ENCODE results near the gene BHLHA15. TPM values are rescaled to one million over a fixed set of nuclear protein-coding genes. Genes with fewer than 3 reads are reported as not detected.

Gene BHLHA15
- total RNA-seq, 4 donors from 2014 or later, result 0.81 TPM; not detected in 3

DNA sequence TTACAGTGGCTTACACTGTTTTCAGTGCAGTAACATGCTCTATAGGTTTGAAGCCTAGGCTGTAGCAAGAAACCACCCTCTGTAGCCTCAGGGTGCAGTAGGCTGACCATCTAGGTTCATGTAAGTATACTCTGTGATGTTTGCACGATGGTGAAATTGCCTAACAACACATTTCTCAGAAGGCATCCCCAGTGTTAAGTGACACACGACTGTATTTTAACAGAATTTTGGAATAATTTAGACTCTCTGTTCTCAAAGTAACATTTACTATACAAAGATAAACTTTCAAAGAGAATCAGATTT, 44.6 kb upstream of the BHLHA15 start:
- no peaks in the 10 kb centered on the region for H3K27me3 ChIP-seq
- H3K36me3 ChIP-seq, result peaks cover 0 to 10% of the 10 kb centered on the region in 2 donors
- no peaks in the 10 kb centered on the region for H3K9me3 ChIP-seq
- H3K4me1 ChIP-seq, result peaks cover 0 to 15% (median 2%) of the 10 kb centered on the region in 3 donors
- TF ChIP-seq, protein P1, sequence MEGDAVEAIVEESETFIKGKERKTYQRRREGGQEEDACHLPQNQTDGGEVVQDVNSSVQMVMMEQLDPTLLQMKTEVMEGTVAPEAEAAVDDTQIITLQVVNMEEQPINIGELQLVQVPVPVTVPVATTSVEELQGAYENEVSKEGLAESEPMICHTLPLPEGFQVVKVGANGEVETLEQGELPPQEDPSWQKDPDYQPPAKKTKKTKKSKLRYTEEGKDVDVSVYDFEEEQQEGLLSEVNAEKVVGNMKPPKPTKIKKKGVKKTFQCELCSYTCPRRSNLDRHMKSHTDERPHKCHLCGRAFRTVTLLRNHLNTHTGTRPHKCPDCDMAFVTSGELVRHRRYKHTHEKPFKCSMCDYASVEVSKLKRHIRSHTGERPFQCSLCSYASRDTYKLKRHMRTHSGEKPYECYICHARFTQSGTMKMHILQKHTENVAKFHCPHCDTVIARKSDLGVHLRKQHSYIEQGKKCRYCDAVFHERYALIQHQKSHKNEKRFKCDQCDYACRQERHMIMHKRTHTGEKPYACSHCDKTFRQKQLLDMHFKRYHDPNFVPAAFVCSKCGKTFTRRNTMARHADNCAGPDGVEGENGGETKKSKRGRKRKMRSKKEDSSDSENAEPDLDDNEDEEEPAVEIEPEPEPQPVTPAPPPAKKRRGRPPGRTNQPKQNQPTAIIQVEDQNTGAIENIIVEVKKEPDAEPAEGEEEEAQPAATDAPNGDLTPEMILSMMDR (IDR thresholded peaks at IDR 0.05), result no peak
- TF ChIP-seq POLR2AphosphoS5 (IDR thresholded peaks at IDR 0.05) (no peak), POLR2A (IDR thresholded peaks at IDR 0.05) (no peak), EP300 (IDR thresholded peaks at IDR 0.05) (no peak)
- H3K27ac ChIP-seq, result no peak overlapping the region
- H3K4me3 ChIP-seq, result no peak overlapping the region
- ATAC-seq, result no peak
- 71 to 83% methylated on average over 2 of the region's 2 CpGs for WGBS, 2 donors (ENCODE audit: low coverage in 1 of 2)

DNA sequence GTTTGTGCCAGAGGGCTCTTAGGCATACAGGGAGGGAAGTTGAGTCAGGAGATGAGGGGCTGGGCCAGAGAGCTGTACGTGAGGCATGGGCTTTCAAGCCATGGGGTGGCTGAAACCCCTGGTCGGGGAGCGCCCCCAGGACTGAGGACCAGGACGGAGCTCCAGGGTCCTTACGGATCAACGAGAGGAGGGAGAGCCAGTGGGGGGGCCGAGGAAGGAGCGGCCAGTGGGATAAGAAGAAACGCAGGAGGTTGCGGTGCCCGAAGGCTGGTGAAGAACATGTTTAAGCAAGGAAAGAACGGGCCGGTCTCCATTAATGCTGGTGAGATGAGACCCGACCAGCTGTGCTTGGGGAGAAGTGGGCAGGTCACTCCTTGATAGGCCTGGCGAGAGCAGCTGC, 43.6 kb upstream of the BHLHA15 start:
- peaks cover 0 to 15% (median 2%) of the 10 kb centered on the region in 3 donors for H3K4me1 ChIP-seq
- H3K27me3 ChIP-seq, result no peaks in the 10 kb centered on the region
- H3K9me3 ChIP-seq, result no peaks in the 10 kb centered on the region
- no peak overlapping the region for H3K27ac ChIP-seq
- TF ChIP-seq POLR2AphosphoS5 (IDR thresholded peaks at IDR 0.05) (no peak), POLR2A (IDR thresholded peaks at IDR 0.05) (no peak), EP300 (IDR thresholded peaks at IDR 0.05) (no peak)
- TF ChIP-seq, protein P1 (IDR thresholded peaks at IDR 0.05), result no peak
- no peak overlapping the region for H3K4me3 ChIP-seq
- peaks cover 0 to 21% of the 10 kb centered on the region in 2 donors for H3K36me3 ChIP-seq
- 88% methylated on average over 15 of the region's 15 CpGs; no CpG with 5 or more reads in 1 of the 2 donors for WGBS, 2 donors (ENCODE audit: low coverage in 1 of 2)
- no peak for ATAC-seq

DNA sequence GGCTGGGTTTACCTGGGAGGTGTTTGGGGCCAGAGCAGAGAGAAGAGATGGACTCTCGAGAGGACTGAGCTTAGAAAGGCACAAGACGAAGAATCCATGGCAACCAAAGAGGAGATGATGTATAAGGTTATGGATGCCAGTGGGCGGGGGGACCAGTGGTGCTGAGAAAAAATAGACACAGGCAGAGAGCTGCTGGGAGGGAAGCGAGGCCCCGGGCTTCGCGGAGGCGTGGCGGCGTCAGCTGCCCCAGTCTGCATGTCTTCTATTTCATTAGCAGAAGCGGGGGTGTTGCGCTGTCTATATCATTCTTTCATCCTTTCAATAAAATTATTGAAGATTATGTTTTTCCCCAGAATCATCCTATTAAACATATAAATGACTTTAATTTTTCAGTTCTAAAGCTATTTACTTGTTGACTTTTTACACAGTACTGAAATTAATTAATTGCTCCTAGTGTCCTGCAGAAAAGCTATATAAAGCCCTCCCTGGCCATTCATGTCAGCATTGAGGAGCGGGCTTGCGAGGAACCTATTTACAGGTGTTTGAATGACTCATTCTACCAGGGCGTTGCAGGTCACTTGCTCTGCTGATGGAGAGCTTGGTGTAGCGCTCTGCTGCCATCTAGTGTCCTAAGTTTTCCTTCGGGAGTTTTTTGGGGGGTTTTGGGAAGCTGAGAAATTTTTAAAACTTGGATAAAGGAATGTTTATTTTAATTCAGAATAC, 42.9 kb upstream of the BHLHA15 start:
- WGBS, 2 donors (ENCODE audit: low coverage in 1 of 2), result 59 to 80% methylated on average over 10 to 17 of the region's 17 CpGs
- H3K27me3 ChIP-seq, result no peaks in the 10 kb centered on the region
- H3K4me3 ChIP-seq, result no peak overlapping the region
- peaks cover 0 to 15% (median 2%) of the 10 kb centered on the region in 3 donors for H3K4me1 ChIP-seq
- no peak overlapping the region for H3K27ac ChIP-seq
- peaks cover 0 to 26% of the 10 kb centered on the region in 2 donors for H3K36me3 ChIP-seq
- TF ChIP-seq POLR2AphosphoS5 (IDR thresholded peaks at IDR 0.05) (no peak), POLR2A (IDR thresholded peaks at IDR 0.05) (no peak)
- TF ChIP-seq, protein P1 (IDR thresholded peaks at IDR 0.05), result peak; percentile 57 to 84 (median 75)
- ATAC-seq, result peak; percentile 53
- H3K9me3 ChIP-seq, result no peaks in the 10 kb centered on the region

DNA sequence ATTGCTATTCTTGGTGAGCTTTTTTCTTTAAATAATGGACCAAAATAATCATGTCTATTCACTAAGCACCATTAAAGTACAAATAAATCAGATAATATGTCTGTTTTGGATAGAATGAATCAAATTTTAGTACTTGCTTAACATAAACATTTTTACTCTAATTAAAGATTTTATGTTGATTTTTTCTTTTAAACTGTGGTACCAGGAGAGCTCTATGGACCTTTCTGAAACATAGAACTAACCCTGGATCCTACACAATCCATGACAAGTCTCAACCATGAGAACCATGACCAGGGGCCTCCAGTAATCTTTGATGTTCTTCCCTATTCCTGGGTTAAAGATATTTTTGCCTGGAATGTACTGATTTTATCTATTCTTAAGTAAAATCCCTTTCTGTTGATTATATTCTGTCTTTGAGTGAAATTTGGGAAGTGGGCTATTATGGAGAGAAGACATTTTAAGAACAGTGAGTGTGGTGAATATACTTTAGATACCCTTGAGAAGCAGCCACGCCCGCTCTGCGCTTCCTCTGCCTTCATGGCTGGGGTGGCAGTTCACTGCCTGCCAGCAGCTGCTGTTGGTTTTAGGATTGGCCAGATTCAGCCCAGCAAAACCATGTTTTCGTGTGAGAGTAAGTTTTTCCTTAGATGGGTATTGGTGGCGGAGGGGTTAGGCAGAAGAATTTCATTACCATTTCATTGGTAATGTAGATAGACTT, 42.2 kb upstream of the BHLHA15 start:
- no peak for ATAC-seq
- Histone ChIP-seq H3K27me3 (no peaks in the 10 kb centered on the region), H3K36me3 (peaks cover 0 to 26% of the 10 kb centered on the region in 2 donors), H3K4me1 (peaks cover 0 to 9% (median 0%) of the 10 kb centered on the region in 3 donors), H3K9me3 (no peaks in the 10 kb centered on the region), H3K4me3 (no peak overlapping the region), H3K27ac (no peak overlapping the region)
- WGBS, 2 donors (ENCODE audit: low coverage in 1 of 2), result 92 to 94% methylated on average over 2 to 5 of the region's 5 CpGs
- TF ChIP-seq POLR2A (IDR thresholded peaks at IDR 0.05) (no peak), EP300 (IDR thresholded peaks at IDR 0.05) (no peak)

DNA sequence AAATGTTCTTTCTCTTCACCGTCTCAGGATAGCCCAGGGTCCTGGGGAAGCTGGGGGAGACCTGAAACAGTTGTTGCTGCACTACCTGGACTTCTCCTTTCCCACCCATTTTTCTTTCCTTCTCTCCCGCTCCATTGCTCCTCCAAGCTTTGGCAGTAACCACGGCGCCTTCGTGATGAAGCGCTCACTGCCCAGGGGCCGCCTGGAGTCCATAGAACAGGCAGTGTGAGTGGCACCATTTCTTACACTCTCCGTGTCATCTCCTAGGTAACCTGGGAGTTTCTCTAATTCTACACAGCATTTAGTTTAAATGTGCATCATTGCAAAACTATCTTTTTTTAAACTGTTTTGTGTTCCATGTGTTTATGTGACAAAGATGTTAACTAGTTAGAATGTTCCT, 40.3 kb upstream of the BHLHA15 start:
- no peak overlapping the region for H3K4me3 ChIP-seq
- ATAC-seq, result no peak
- H3K36me3 ChIP-seq, result peaks cover 0 to 44% of the 10 kb centered on the region in 2 donors
- 73 to 92% methylated on average over 3 to 7 of the region's 8 CpGs for WGBS, 2 donors (ENCODE audit: low coverage in 1 of 2)
- TF ChIP-seq, protein P1 (IDR thresholded peaks at IDR 0.05), result no peak
- TF ChIP-seq POLR2A (IDR thresholded peaks at IDR 0.05) (no peak), EP300 (IDR thresholded peaks at IDR 0.05) (no peak), POLR2AphosphoS5 (IDR thresholded peaks at IDR 0.05) (no peak)
- H3K4me1 ChIP-seq, result no peaks in the 10 kb centered on the region
- no peaks in the 10 kb centered on the region for H3K9me3 ChIP-seq
- H3K27me3 ChIP-seq, result no peaks in the 10 kb centered on the region
- no peak overlapping the region for H3K27ac ChIP-seq

Measured in gastroesophageal sphincter (tissue), 4 donors.